ENCODE measurements around the gene LRRFIP1.

LRRFIP1 gene

GRCh38 chr2:237623428-237624403 is 3.7 kb upstream of the LRRFIP1 start:
- no peak for DNase-seq

- no peak for DNase-seq
These were observed 2.8 kb upstream of the LRRFIP1 start for GRCh38 chr2:237624565-237624964.

GRCh38 chr2:237625216-237625705 is 2.1 kb upstream of the LRRFIP1 start:
- no peak for DNase-seq

- no peak for DNase-seq
These were observed 1.6 kb upstream of the LRRFIP1 start for GRCh38 chr2:237625777-237626176.

GRCh38 chr2:237626813-237627440 is 460 bp upstream of the LRRFIP1 start:
- DNase-seq: no peak

GRCh38 chr2:237628247-237629187 is 1.1 kb downstream of the LRRFIP1 start:
- DNase-seq: no peak

GRCh38 chr2:237629188-237629534 is 1.8 kb downstream of the LRRFIP1 start:
- DNase-seq: no peak

GRCh38 chr2:237629739-237630138 is 2.4 kb downstream of the LRRFIP1 start:
- no peak for DNase-seq

GRCh38 chr2:237630216-237631000 is 3.0 kb downstream of the LRRFIP1 start:
- no peak for DNase-seq

- DNase-seq: no peak
These were observed 3.8 kb downstream of the LRRFIP1 start for GRCh38 chr2:237631007-237631785.

GRCh38 chr2:237631801-237632585 is 4.6 kb downstream of the LRRFIP1 start:
- no peak for DNase-seq

- no peak for DNase-seq
These were observed 5.7 kb downstream of the LRRFIP1 start for GRCh38 chr2:237633061-237633561.

- DNase-seq: no peak
These were observed 9.2 kb downstream of the LRRFIP1 start for GRCh38 chr2:237636578-237636977.

- no peak for DNase-seq
These were observed 10.2 kb downstream of the LRRFIP1 start for GRCh38 chr2:237637429-237638135.

- no peak for DNase-seq
These were observed 10.8 kb downstream of the LRRFIP1 start for GRCh38 chr2:237638176-237638575.

GRCh38 chr2:237639052-237639835 is 11.9 kb downstream of the LRRFIP1 start:
- no peak for DNase-seq

GRCh38 chr2:237639836-237640220 is 12.4 kb downstream of the LRRFIP1 start:
- no peak for DNase-seq

- DNase-seq: no peak
These were observed 13.2 kb downstream of the LRRFIP1 start for GRCh38 chr2:237640493-237640998.
